Uterus (tissue), 4 donors: Measurements from ENCODE around the gene KLHL21. TPM values are rescaled to one million over a fixed set of nuclear protein-coding genes. Genes with fewer than 3 reads are reported as not detected.

Experiments
- DNase-seq, 2 donors: peaks; one replicate each; pipeline ENCODE4 v3.0.0-alpha.2; 2019 to 2020
- H3K27ac ChIP-seq, 2 donors: fragments of 200-600 bp; sonication (generic); 1 replicate in 1 of 2; 2 replicates in 1 of 2; pipeline ENCODE4 v1.5.1; 2016 to 2018
- H3K27me3 ChIP-seq, 2 donors: fragments of 200-600 bp; sonication (generic); one replicate each; pipeline ENCODE4 v1.5.1; 2018 to 2019; ENCODE audit warnings: control low read depth in 1 of 2
- H3K36me3 ChIP-seq, 2 donors: fragments of 200-600 bp; sonication (generic); one replicate each; pipeline ENCODE4 v1.5.1; 2019; ENCODE audit warnings: control low read depth in 1 of 2
- H3K4me1 ChIP-seq, 2 donors: fragments of 200-600 bp; sonication (generic); one replicate each; pipeline ENCODE4 v1.5.1; 2018 to 2019; ENCODE audit warnings: control low read depth in 1 of 2
- H3K4me3 ChIP-seq, 2 donors: fragments of 200-600 bp; sonication (generic); 1 replicate in 1 of 2; 2 replicates in 1 of 2; pipeline ENCODE4 v1.5.1; 2018 to 2019; ENCODE audit warnings: mild to moderate bottlenecking in 1 of 2
- H3K9me3 ChIP-seq, 2 donors: fragments of 200-600 bp; sonication (generic); one replicate each; pipeline ENCODE4 v1.5.1; 2019; ENCODE audit warnings: control low read depth in 1 of 2
- POLR2A ChIP-seq, 2 donors: fragments of 450-650 bp; IDR thresholded peaks; one replicate each; pipeline ENCODE4 v1.6.1; 2016; ENCODE audit warnings: antibody characterized with exemption in 2 of 2, mild to moderate bottlenecking in 1 of 2, moderate library complexity in 1 of 2
- intact Hi-C: fragments of 100-400 bp; cut with DNase I; formaldehyde crosslinking; loops from one replicate; pipeline ENCODE4 v1.15.1; 2023; ENCODE audit warnings: low total_unique reads
- small RNA-seq: library from RNA; depleted of rRNA; stranded (forward); fragments of <200 nt; gene quantifications from one replicate; pipeline ENCODE3, GENCODE V24; 2016
- total RNA-seq, 4 donors: library from RNA; depleted of rRNA in 3 of 4; stranded (reverse); fragments of >200 nt in 3 of 4; gene quantifications; one replicate each; pipeline versions ENCODE4 v1.1.0 to v1.2.4, GENCODE V29; 2014 to 2023
- TF ChIP-seq, protein P1 (sequence below), 4 experiments: fragments of 200-600 bp in 2 of 4; fragments of 450-650 bp in 2 of 4; sonication (generic) in 2 of 4; IDR thresholded peaks; one replicate each; pipeline ENCODE4 v1.5.1; 2016 to 2019; ENCODE audit warnings: antibody characterized with exemption in 4 of 4, mild to moderate bottlenecking in 2 of 4, moderate library complexity in 1 of 4
- donor health status: DM: yes; HTN: yes; CAD: no.

The KLHL21 gene
- total RNA-seq, 4 donors from 2014 or later = 17.4 to 31.1 (median 20.6) TPM

GRCh38 chr1:6544831-6545230 lies 57.8 kb downstream of the KLHL21 start:
- H3K27ac ChIP-seq = no peak overlapping the region
- no peak overlapping the region for H3K4me3 ChIP-seq
- intact Hi-C loops = no loop called here
- no peak for DNase-seq
- H3K36me3 ChIP-seq = no peaks in the 10 kb centered on the region
- H3K27me3 ChIP-seq = no peaks in the 10 kb centered on the region
- H3K4me1 ChIP-seq = no peaks in the 10 kb centered on the region
- TF ChIP-seq, protein P1, sequence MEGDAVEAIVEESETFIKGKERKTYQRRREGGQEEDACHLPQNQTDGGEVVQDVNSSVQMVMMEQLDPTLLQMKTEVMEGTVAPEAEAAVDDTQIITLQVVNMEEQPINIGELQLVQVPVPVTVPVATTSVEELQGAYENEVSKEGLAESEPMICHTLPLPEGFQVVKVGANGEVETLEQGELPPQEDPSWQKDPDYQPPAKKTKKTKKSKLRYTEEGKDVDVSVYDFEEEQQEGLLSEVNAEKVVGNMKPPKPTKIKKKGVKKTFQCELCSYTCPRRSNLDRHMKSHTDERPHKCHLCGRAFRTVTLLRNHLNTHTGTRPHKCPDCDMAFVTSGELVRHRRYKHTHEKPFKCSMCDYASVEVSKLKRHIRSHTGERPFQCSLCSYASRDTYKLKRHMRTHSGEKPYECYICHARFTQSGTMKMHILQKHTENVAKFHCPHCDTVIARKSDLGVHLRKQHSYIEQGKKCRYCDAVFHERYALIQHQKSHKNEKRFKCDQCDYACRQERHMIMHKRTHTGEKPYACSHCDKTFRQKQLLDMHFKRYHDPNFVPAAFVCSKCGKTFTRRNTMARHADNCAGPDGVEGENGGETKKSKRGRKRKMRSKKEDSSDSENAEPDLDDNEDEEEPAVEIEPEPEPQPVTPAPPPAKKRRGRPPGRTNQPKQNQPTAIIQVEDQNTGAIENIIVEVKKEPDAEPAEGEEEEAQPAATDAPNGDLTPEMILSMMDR (IDR thresholded peaks at IDR 0.05) = no peak
- no peak for TF ChIP-seq POLR2A (IDR thresholded peaks at IDR 0.05)
- no peaks in the 10 kb centered on the region for H3K9me3 ChIP-seq

Small RNA genes within 50 kb of the gene (small RNA-seq; reads per million reads assigned to genes)
- gene RNU6-731P = not detected

Other genes with a start within 250 kb of the KLHL21 start
- 10 to 100 TPM in 2 of 4 donors, 1 to 10 TPM in 2; 7.4 to 27.6 (median 12.4) TPM for gene ACOT7, start 209.1 kb downstream of the KLHL21 start, total RNA-seq
- gene HES2, start 182.9 kb downstream of the KLHL21 start, total RNA-seq = under 1 TPM in 1 of 4 donors, not detected in 3; 0.21 TPM
- 1 to 10 TPM in 1 of 4 donors, under 1 TPM in 1, not detected in 2; 0.58 to 2.5 TPM for gene ESPN, start 178.1 kb downstream of the KLHL21 start, total RNA-seq
- 10 to 100 TPM in 1 of 4 donors, 1 to 10 TPM in 3; 1.0 to 11.1 (median 4.8) TPM for gene TNFRSF25, start 136.7 kb downstream of the KLHL21 start, total RNA-seq
- gene PLEKHG5, start 111.2 kb downstream of the KLHL21 start, total RNA-seq = 10 to 100 TPM in 2 of 4 donors, 1 to 10 TPM in 2; 2.6 to 23.7 (median 8.2) TPM
- 10 to 100 TPM in 2 of 4 donors, 1 to 10 TPM in 2; 4.7 to 44.8 (median 23.7) TPM for gene NOL9, start 48.4 kb downstream of the KLHL21 start, total RNA-seq
- not detected for gene TAS1R1, start 47.6 kb downstream of the KLHL21 start, total RNA-seq
- 10 to 100 TPM; 26.5 to 79.7 (median 47.6) TPM for gene ZBTB48, start 22.9 kb downstream of the KLHL21 start, total RNA-seq
- gene PHF13, start 10.9 kb upstream of the KLHL21 start, total RNA-seq = 10 to 100 TPM in 2 of 4 donors, 1 to 10 TPM in 2; 1.8 to 29.6 (median 15.0) TPM
- 10 to 100 TPM; 19.1 to 23.9 (median 21.9) TPM for gene THAP3, start 22.0 kb upstream of the KLHL21 start, total RNA-seq
- gene DNAJC11, start 98.9 kb upstream of the KLHL21 start, total RNA-seq = 10 to 100 TPM; 11.5 to 47.2 (median 22.3) TPM
- 100 to 1,000 TPM in 1 of 4 donors, 10 to 100 TPM in 3; 29.7 to 427 (median 64.8) TPM for gene CAMTA1, start 182.6 kb upstream of the KLHL21 start, total RNA-seq